GM13977 (cell line): ENCODE measurements around the gene RBCK1.
"Not testable (repeated sequence)": the region's sequence is repeated elsewhere in the genome, so short reads cannot be mapped to it uniquely, and the experiment has no call there.

ENCODE experiments used
- DNase-seq: peaks from one replicate; pipeline ENCODE4 v3.0.0; 2012; ENCODE audit warnings: low spot score
- in situ Hi-C: fragments of 300-500 bp; cut with MboI; formaldehyde crosslinking; loops from one replicate; pipeline ENCODE4 v1.12.0; 2022; ENCODE audit warnings: low sequenced_read_pairs, low pct_unique_long_range_greater_than_20kb, mixed read lengths, inconsistent platforms; ENCODE audit not compliant: unreplicated experiment
- TF ChIP-seq, protein P1 (sequence below): IDR thresholded peaks from 2 replicates; pipeline ENCODE4 v1.5.1; 2012; ENCODE audit warnings: mild to moderate bottlenecking, control low read depth; ENCODE audit not compliant: insufficient read depth; ENCODE audit errors: extremely low read depth, missing control alignments

The RBCK1 gene

DNA sequence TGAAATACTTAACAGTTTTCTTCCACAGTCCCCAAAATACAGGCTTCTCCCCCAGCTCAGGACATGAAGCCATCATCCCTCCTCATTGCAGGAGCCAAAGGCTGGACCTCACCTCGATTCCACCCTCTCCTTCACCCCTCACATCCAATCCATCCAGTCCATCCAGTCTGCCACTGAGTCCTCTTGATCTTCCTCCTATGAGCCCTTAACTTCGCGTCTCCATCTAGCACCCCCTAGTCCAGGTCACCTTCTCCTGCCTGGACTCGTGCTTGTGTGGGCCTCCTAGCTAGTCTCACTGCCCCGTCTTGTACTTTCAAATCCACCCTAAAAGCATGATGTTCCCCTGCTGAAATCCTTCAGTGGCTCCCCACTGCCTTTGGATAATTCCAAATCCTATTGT, 24.2 kb upstream of the RBCK1 start:
- TF ChIP-seq, protein P1, sequence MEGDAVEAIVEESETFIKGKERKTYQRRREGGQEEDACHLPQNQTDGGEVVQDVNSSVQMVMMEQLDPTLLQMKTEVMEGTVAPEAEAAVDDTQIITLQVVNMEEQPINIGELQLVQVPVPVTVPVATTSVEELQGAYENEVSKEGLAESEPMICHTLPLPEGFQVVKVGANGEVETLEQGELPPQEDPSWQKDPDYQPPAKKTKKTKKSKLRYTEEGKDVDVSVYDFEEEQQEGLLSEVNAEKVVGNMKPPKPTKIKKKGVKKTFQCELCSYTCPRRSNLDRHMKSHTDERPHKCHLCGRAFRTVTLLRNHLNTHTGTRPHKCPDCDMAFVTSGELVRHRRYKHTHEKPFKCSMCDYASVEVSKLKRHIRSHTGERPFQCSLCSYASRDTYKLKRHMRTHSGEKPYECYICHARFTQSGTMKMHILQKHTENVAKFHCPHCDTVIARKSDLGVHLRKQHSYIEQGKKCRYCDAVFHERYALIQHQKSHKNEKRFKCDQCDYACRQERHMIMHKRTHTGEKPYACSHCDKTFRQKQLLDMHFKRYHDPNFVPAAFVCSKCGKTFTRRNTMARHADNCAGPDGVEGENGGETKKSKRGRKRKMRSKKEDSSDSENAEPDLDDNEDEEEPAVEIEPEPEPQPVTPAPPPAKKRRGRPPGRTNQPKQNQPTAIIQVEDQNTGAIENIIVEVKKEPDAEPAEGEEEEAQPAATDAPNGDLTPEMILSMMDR, result no peak
- in situ Hi-C loops, result no loop called here
- no peak for DNase-seq

- TF ChIP-seq, protein P1, result no peak
- DNase-seq, result no peak
- in situ Hi-C loops, result no loop called here
Observed at GRCh38 chr20:384723-385122, 23.4 kb upstream of the RBCK1 start.

DNA sequence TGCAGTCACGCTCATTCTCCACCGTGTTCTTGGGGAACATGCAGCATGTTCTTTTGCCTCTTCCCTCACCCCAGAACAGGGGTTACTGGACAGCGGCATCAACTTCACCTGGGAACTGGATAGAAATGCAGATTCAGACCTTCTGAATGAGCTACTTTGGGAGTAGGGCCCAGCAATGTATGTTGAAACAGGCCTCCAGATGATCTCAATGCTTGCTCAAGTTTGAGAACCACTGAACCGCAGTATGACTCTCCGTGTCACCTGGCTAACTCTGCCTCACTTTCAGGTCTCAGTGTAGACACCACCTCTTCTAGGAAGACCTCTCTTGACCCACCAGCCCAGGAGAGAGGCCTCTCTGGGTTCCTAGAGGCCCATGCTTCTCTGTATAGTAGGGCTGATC, 22.7 kb upstream of the RBCK1 start:
- in situ Hi-C loops, result no loop called here
- TF ChIP-seq, protein P1, result no peak
- DNase-seq, result no peak

DNA sequence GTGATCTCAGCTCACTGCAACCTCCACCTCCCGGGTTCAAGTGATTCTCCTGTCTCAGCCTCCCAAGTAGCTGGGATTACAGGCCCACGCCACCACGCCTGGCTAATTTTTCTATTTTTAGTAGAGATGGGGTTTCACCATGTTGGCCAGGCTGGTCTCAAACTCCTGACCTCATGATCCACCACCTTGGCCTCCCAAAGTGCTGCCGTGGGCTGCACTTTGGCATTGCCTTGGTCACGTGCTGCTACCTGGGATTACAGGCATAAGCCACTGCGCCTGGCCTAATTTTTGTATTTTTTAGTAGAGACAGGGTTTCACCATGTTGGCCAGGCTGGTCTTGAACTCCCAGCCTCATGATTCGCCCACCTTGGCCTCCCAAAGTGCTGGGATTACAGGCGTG, 21.5 kb upstream of the RBCK1 start:
- in situ Hi-C loops, DNase-seq: not testable (repeated sequence)

DNA sequence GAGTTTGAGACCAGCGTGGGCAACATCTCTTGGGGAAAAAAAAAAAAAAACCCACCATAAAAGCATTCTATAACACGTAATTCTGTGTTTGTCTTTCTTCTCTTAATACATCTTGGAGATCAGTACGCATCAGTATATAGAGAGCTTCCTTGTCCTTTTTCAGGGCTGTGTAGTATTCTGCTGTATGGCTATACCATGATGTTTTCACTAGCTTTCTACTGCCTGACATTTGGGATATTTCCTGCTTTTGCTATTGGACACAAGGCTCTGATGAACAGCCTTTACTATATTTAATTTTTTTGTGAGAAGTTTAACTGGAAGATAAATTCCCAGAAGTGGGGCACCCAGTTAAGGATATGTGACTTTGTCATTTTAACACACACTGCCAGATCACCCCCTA, 20.6 kb upstream of the RBCK1 start:
- no peak for DNase-seq
- TF ChIP-seq, protein P1, result no peak
- in situ Hi-C loops, result no loop called here

DNA sequence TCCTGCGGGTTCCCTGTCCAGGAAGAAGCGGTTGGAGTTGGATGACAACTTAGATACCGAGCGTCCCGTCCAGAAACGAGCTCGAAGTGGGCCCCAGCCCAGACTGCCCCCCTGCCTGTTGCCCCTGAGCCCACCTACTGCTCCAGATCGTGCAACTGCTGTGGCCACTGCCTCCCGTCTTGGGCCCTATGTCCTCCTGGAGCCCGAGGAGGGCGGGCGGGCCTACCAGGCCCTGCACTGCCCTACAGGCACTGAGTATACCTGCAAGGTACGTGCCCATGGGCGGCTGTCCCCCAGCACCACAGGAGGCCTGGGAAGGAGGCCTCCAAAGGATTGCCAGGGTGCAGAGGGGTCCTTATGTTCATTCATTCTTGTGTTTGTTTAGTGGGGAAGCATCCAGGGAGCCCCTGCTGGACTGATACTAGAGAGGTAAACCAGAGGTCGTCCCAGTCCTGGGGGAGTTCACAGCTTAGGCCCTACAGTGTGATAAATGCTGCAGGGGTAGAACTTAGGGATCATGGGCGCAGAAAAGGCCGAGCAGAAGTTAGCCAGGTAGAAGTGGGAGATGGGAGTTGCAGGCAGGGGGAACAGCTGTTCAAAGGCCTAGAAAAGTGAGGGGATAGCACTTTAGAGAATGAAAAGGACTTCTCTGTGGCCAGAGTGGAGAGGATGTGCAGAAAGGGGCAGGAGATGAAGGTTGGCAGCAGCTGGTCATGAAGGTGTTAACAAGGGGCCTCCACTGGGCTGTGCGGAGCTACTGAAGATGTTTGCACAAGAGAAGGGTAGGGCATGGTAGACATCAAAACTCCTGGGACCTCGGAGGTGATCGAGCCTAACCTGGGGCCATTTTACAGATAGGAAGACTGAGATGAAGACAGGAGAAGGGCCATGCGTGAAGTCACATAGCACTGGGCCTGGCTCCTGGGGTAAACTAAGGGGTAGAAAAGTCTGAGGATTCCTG, 19.8 kb upstream of the RBCK1 start:
- TF ChIP-seq, protein P1, result no peak
- no peak for DNase-seq
- in situ Hi-C loops, result no loop called here

GRCh38 chr20:389220-389619, 18.9 kb upstream of the RBCK1 start:
- DNase-seq, result no peak
- in situ Hi-C loops, result no loop called here
- TF ChIP-seq, protein P1, result no peak
